Neural progenitor cell (in vitro differentiated cells): ENCODE data around the gene VPS37B. TPM values are rescaled to one million over a fixed set of nuclear protein-coding genes. Genes with fewer than 3 reads are reported as not detected.

Source experiments
- DNase-seq: peaks from one replicate; pipeline ENCODE4 v3.0.0-alpha.2; 2016; ENCODE audit warnings: low spot score
- H2AFZ ChIP-seq: fragments of 200-600 bp; sonication (generic); replicated peaks from 2 replicates; pipeline ENCODE4 v1.6.1; 2016; ENCODE audit warnings: antibody characterized with exemption
- H3F3A ChIP-seq: fragments of 200-600 bp; sonication (generic); 2 replicates; pipeline ENCODE4 v1.6.1; 2016; ENCODE audit warnings: antibody characterized with exemption, low read depth
- H3K27ac ChIP-seq: fragments of 200-600 bp; sonication (generic); 2 replicates; pipeline ENCODE4 v1.5.1; 2016; ENCODE audit warnings: mild to moderate bottlenecking
- H3K27me3 ChIP-seq: fragments of 200-600 bp; sonication (generic); 2 replicates; pipeline ENCODE4 v1.6.1; 2016; ENCODE audit warnings: mild to moderate bottlenecking, moderate library complexity
- H3K36me3 ChIP-seq: fragments of 200-600 bp; sonication (generic); 2 replicates; pipeline ENCODE4 v1.5.1; 2016
- H3K4me1 ChIP-seq: fragments of 200-600 bp; sonication (generic); 2 replicates; pipeline ENCODE4 v1.6.1; 2016; ENCODE audit warnings: mixed run types
- H3K4me2 ChIP-seq: fragments of 200-600 bp; sonication (generic); 2 replicates; pipeline ENCODE4 v1.6.1; 2016
- H3K4me3 ChIP-seq: fragments of 200-600 bp; sonication (generic); 2 replicates; pipeline ENCODE4 v1.5.1; 2016
- H3K79me2 ChIP-seq: fragments of 200-600 bp; sonication (generic); 2 replicates; pipeline ENCODE4 v1.6.1; 2016; ENCODE audit warnings: low read depth
- H3K9ac ChIP-seq: fragments of 200-600 bp; sonication (generic); 2 replicates; pipeline ENCODE4 v1.6.1; 2016
- H3K9me3 ChIP-seq: fragments of 200-600 bp; sonication (generic); 2 replicates; pipeline ENCODE4 v1.5.1; 2016; ENCODE audit warnings: low read depth
- H4K20me1 ChIP-seq: fragments of 200-600 bp; sonication (generic); 2 replicates; pipeline ENCODE4 v1.6.1; 2016; ENCODE audit warnings: low read depth
- H3K27ac Mint-ChIP-seq: 3 replicates; pipeline ENCODE4 v1.8.0; 2021; ENCODE audit warnings: mixed read lengths
- H3K27me3 Mint-ChIP-seq: 2 replicates; pipeline ENCODE4 v1.8.0; 2022; ENCODE audit warnings: low read depth, mild to moderate bottlenecking, inconsistent platforms, moderate library complexity, mixed read lengths; ENCODE audit not compliant: insufficient read depth
- H3K36me3 Mint-ChIP-seq: 3 replicates; pipeline ENCODE4 v1.8.0; 2021; ENCODE audit warnings: mixed read lengths
- H3K4me1 Mint-ChIP-seq: 3 replicates; pipeline ENCODE4 v1.8.0; 2021; ENCODE audit warnings: mixed read lengths
- H3K4me3 Mint-ChIP-seq: 3 replicates; pipeline ENCODE4 v1.8.0; 2021; ENCODE audit warnings: mild to moderate bottlenecking, moderate library complexity, mixed read lengths
- H3K9me3 Mint-ChIP-seq: 3 replicates; pipeline ENCODE4 v1.8.0; 2020; ENCODE audit warnings: mixed read lengths
- CTCF ChIP-seq: fragments of 200-600 bp; sonication (generic); IDR thresholded peaks from 2 replicates; pipeline ENCODE4 v1.5.1; 2017; ENCODE audit warnings: antibody characterized with exemption, mild to moderate bottlenecking
- EZH2 ChIP-seq: fragments of 200-600 bp; sonication (generic); IDR thresholded peaks from 2 replicates; pipeline ENCODE4 v1.6.1; 2017; ENCODE audit warnings: antibody characterized with exemption, mild to moderate bottlenecking, moderate library complexity
- EZH2phosphoT487 ChIP-seq: fragments of 200-600 bp; sonication (generic); IDR thresholded peaks from 2 replicates; pipeline ENCODE4 v1.6.1; 2017; ENCODE audit warnings: antibody characterized with exemption
- total RNA-seq: library from RNA; depleted of rRNA; stranded (reverse); fragments of >200 nt; gene quantifications from 2 replicates; pipeline ENCODE4 v1.2.3, GENCODE V29; 2015; ENCODE audit warnings: low replicate concordance

The VPS37B gene
- total RNA-seq, 1 donor from 2014 or later, result 19.4 TPM

- peaks cover under 1% of the 10 kb centered on the region for H3K36me3 Mint-ChIP-seq
- TF ChIP-seq CTCF, result no peak
- no peak for TF ChIP-seq EZH2phosphoT487
- no peak for TF ChIP-seq EZH2
- Histone ChIP-seq H3K79me2 (no peaks in the 10 kb centered on the region), H3K27ac (no peak overlapping the region), H3K4me2 (no peak overlapping the region), H3F3A (no peaks in the 10 kb centered on the region), H3K9ac (no peak overlapping the region), H3K4me3 (no peak overlapping the region), H3K4me1 (no peaks in the 10 kb centered on the region), H4K20me1 (peaks cover 41% of the 10 kb centered on the region), H3K9me3 (no peaks in the 10 kb centered on the region), H3K36me3 (no peaks in the 10 kb centered on the region), H2AFZ (no peak overlapping the region), H3K27me3 (peaks cover 3% of the 10 kb centered on the region)
- no peak for DNase-seq
- peaks cover 3% of the 10 kb centered on the region for H3K27me3 Mint-ChIP-seq
- peaks cover 23% of the 10 kb centered on the region for H3K4me1 Mint-ChIP-seq
- H3K27ac Mint-ChIP-seq, result no peak overlapping the region
- H3K9me3 Mint-ChIP-seq, result no peaks in the 10 kb centered on the region
- H3K4me3 Mint-ChIP-seq, result no peak overlapping the region
Measured at GRCh38 chr12:122844366-122844971, 51.5 kb downstream of the VPS37B start.

GRCh38 chr12:122843455-122843854 lies 52.5 kb downstream of the VPS37B start:
- DNase-seq, result no peak
- Histone ChIP-seq H2AFZ (no peak overlapping the region), H3K9me3 (no peaks in the 10 kb centered on the region), H3K27me3 (peaks cover 13% of the 10 kb centered on the region), H4K20me1 (peaks cover 41% of the 10 kb centered on the region), H3K4me2 (no peak overlapping the region), H3K4me1 (no peaks in the 10 kb centered on the region), H3K9ac (no peak overlapping the region), H3K36me3 (no peaks in the 10 kb centered on the region), H3F3A (no peaks in the 10 kb centered on the region), H3K4me3 (no peak overlapping the region), H3K79me2 (no peaks in the 10 kb centered on the region), H3K27ac (no peak overlapping the region)
- Mint-ChIP-seq H3K27me3 (peaks cover 3% of the 10 kb centered on the region), H3K9me3 (no peaks in the 10 kb centered on the region), H3K27ac (peak overlapping the region; percentile 33), H3K4me1 (peaks cover 25% of the 10 kb centered on the region), H3K4me3 (no peak overlapping the region), H3K36me3 (peaks cover 6% of the 10 kb centered on the region)
- TF ChIP-seq CTCF, result no peak
- TF ChIP-seq EZH2, result no peak
- no peak for TF ChIP-seq EZH2phosphoT487

- peaks cover 32% of the 10 kb centered on the region for H3K4me1 Mint-ChIP-seq
- peaks cover 3% of the 10 kb centered on the region for H3K4me1 ChIP-seq
- H3K9me3 ChIP-seq, result no peaks in the 10 kb centered on the region
- H3K4me3 Mint-ChIP-seq, result peak overlapping the region; percentile 28
- no peak overlapping the region for H3K4me2 ChIP-seq
- H3K9ac ChIP-seq, result no peak overlapping the region
- peak overlapping the region; percentile 71 for H3K27ac Mint-ChIP-seq
- H2AFZ ChIP-seq, result no peak overlapping the region
- H3K4me3 ChIP-seq, result no peak overlapping the region
- H4K20me1 ChIP-seq, result peaks cover 44% of the 10 kb centered on the region
- peaks cover 7% of the 10 kb centered on the region for H3K36me3 Mint-ChIP-seq
- H3K79me2 ChIP-seq, result no peaks in the 10 kb centered on the region
- DNase-seq, result no peak
- H3K27ac ChIP-seq, result no peak overlapping the region
- H3K9me3 Mint-ChIP-seq, result no peaks in the 10 kb centered on the region
- no peaks in the 10 kb centered on the region for H3K36me3 ChIP-seq
- TF ChIP-seq EZH2phosphoT487, result no peak
- TF ChIP-seq EZH2, result no peak
- TF ChIP-seq CTCF, result no peak
- no peaks in the 10 kb centered on the region for H3F3A ChIP-seq
- peaks cover 20% of the 10 kb centered on the region for H3K27me3 ChIP-seq
- peaks cover 3% of the 10 kb centered on the region for H3K27me3 Mint-ChIP-seq
Measured at GRCh38 chr12:122842505-122843405, 53.2 kb downstream of the VPS37B start.
